ENCODE measurements around the gene TMEM63C. TPM values are rescaled to one million over a fixed set of nuclear protein-coding genes. Genes with fewer than 3 reads are reported as not detected.

The TMEM63C gene
- total RNA-seq, 1 experiment from 2014 or later = 0.13 TPM

GRCh38 chr14:77231721-77232120 lies 50.1 kb downstream of the TMEM63C start:
- POLR2A ChIA-PET (ENCODE audit: low non-redundant PET) = no interaction called here
- CTCF ChIA-PET = no interaction called here
- intact Hi-C loops (cut with micrococcal nuclease; ENCODE audit: unreplicated experiment) = no loop called here
- no TSS peak for BruUV-seq (replicated peaks)
- no peak for TF ChIP-seq CTCF (conservative IDR thresholded peaks at IDR 0.05; ENCODE audit: low read depth, low read length)
- no peak for TF ChIP-seq EZH2 (IDR thresholded peaks at IDR 0.05; ENCODE audit: borderline replicate concordance, low read depth, low read length, poor library complexity, severe bottlenecking)
- no peaks in the 10 kb centered on the region for H3K36me3 ChIP-seq (ENCODE audit: insufficient read depth, low read length, poor library complexity, severe bottlenecking)
- H3K27me3 ChIP-seq (replicated peaks; ENCODE audit: insufficient read depth, low read depth, low read length, poor library complexity) = no peaks in the 10 kb centered on the region
- no peak for DNase-seq (ENCODE audit: low spot score)
- H3K4me1 ChIP-seq (ENCODE audit: insufficient read depth, low read length, poor library complexity, severe bottlenecking) = no peaks in the 10 kb centered on the region
- no peaks in the 10 kb centered on the region for H3K9me3 ChIP-seq (ENCODE audit: low read depth, low read length, poor library complexity, severe bottlenecking)
- H3K4me3 ChIP-seq (ENCODE audit: low read depth, low read length, poor library complexity, severe bottlenecking) = no peak overlapping the region
- H3K27ac ChIP-seq (ENCODE audit: low read depth, low read length, poor library complexity, severe bottlenecking) = no peak overlapping the region

GRCh38 chr14:77236814-77237213 lies 55.2 kb downstream of the TMEM63C start:
- Histone ChIP-seq H3K9me3 (ENCODE audit: low read depth, low read length, poor library complexity, severe bottlenecking) (no peaks in the 10 kb centered on the region), H3K27me3 (replicated peaks; ENCODE audit: insufficient read depth, low read depth, low read length, poor library complexity) (no peaks in the 10 kb centered on the region), H3K36me3 (ENCODE audit: insufficient read depth, low read length, poor library complexity, severe bottlenecking) (no peaks in the 10 kb centered on the region), H3K4me3 (ENCODE audit: low read depth, low read length, poor library complexity, severe bottlenecking) (no peak overlapping the region), H3K4me1 (ENCODE audit: insufficient read depth, low read length, poor library complexity, severe bottlenecking) (no peaks in the 10 kb centered on the region), H3K27ac (ENCODE audit: low read depth, low read length, poor library complexity, severe bottlenecking) (no peak overlapping the region)
- BruUV-seq (replicated peaks) = no TSS peak
- DNase-seq (ENCODE audit: low spot score) = no peak
- ChIA-PET CTCF (no interaction called here), POLR2A (ENCODE audit: low non-redundant PET) (no interaction called here)
- intact Hi-C loops (cut with micrococcal nuclease; ENCODE audit: unreplicated experiment) = no loop called here
- TF ChIP-seq CTCF (conservative IDR thresholded peaks at IDR 0.05; ENCODE audit: low read depth, low read length) (no peak), EZH2 (IDR thresholded peaks at IDR 0.05; ENCODE audit: borderline replicate concordance, low read depth, low read length, poor library complexity, severe bottlenecking) (no peak)

- no peaks in the 10 kb centered on the region for H3K9me3 ChIP-seq (ENCODE audit: low read depth, low read length, poor library complexity, severe bottlenecking)
- no peak for DNase-seq (ENCODE audit: low spot score)
- ChIA-PET CTCF (no interaction called here), POLR2A (ENCODE audit: low non-redundant PET) (no interaction called here)
- no peaks in the 10 kb centered on the region for H3K4me1 ChIP-seq (ENCODE audit: insufficient read depth, low read length, poor library complexity, severe bottlenecking)
- TF ChIP-seq CTCF (conservative IDR thresholded peaks at IDR 0.05; ENCODE audit: low read depth, low read length) (no peak), EZH2 (IDR thresholded peaks at IDR 0.05; ENCODE audit: borderline replicate concordance, low read depth, low read length, poor library complexity, severe bottlenecking) (no peak)
- no peaks in the 10 kb centered on the region for H3K27me3 ChIP-seq (replicated peaks; ENCODE audit: insufficient read depth, low read depth, low read length, poor library complexity)
- H3K27ac ChIP-seq (ENCODE audit: low read depth, low read length, poor library complexity, severe bottlenecking) = no peak overlapping the region
- H3K36me3 ChIP-seq (ENCODE audit: insufficient read depth, low read length, poor library complexity, severe bottlenecking) = no peaks in the 10 kb centered on the region
- BruUV-seq (replicated peaks) = no TSS peak
- intact Hi-C loops (cut with micrococcal nuclease; ENCODE audit: unreplicated experiment) = no loop called here
- no peak overlapping the region for H3K4me3 ChIP-seq (ENCODE audit: low read depth, low read length, poor library complexity, severe bottlenecking)
These were observed 56.8 kb downstream of the TMEM63C start for GRCh38 chr14:77238356-77238755.

All from A673 (cell line).